Spleen (tissue), 11 donors: ENCODE measurements around the gene C1orf198. TPM values are rescaled to one million over a fixed set of nuclear protein-coding genes. Genes with fewer than 3 reads are reported as not detected.
A peak's percentile ranks its signal among the peaks of the same experiment; 100 is the strongest.

Source experiments
- DNase-seq: peaks from one replicate; pipeline ENCODE4 v3.0.0-alpha.2; 2020
- H3K27ac ChIP-seq, 8 donors: fragments of 200-600 bp; sonication (generic) in 7 of 8; 1 replicate in 4 of 8; 2 replicates in 4 of 8; pipeline versions ENCODE4 v1.5.0 to v1.8.0; 2016 to 2021; ENCODE audit warnings: inconsistent platforms in 4 of 8, mild to moderate bottlenecking in 4 of 8, moderate library complexity in 1 of 8
- H3K27me3 ChIP-seq, 7 donors: fragments of 200-600 bp; sonication (generic) in 6 of 7; replicated peaks in 1 of 7; 1 replicate in 4 of 7; 2 replicates in 3 of 7; pipeline versions ENCODE4 v1.5.0 to v1.8.0; 2016 to 2021; ENCODE audit warnings: inconsistent platforms in 3 of 7, mild to moderate bottlenecking in 1 of 7
- H3K36me3 ChIP-seq, 6 donors: fragments of 200-600 bp; sonication (generic) in 5 of 6; 1 replicate in 4 of 6; 2 replicates in 2 of 6; pipeline versions ENCODE4 v1.5.0 to v1.8.0; 2016 to 2021; ENCODE audit warnings: inconsistent platforms in 2 of 6
- H3K4me1 ChIP-seq, 6 donors: fragments of 200-600 bp; sonication (generic) in 5 of 6; 1 replicate in 3 of 6; 2 replicates in 3 of 6; pipeline versions ENCODE4 v1.5.0 to v1.8.0; 2016 to 2021; ENCODE audit warnings: inconsistent platforms in 3 of 6
- H3K4me3 ChIP-seq, 8 donors: fragments of 200-600 bp; sonication (generic) in 7 of 8; 1 replicate in 4 of 8; 2 replicates in 4 of 8; pipeline versions ENCODE4 v1.5.0 to v1.8.0; 2016 to 2021; ENCODE audit warnings: inconsistent platforms in 4 of 8, mild to moderate bottlenecking in 4 of 8, moderate library complexity in 2 of 8
- H3K9me3 ChIP-seq, 8 donors: fragments of 200-600 bp; sonication (generic) in 7 of 8; 1 replicate in 4 of 8; 2 replicates in 4 of 8; pipeline versions ENCODE4 v1.5.0 to v1.8.0; 2016 to 2021; ENCODE audit warnings: inconsistent platforms in 4 of 8
- CTCF ChIP-seq, 11 experiments: fragments of 200-600 bp in 7 of 11; fragments of 450-650 bp in 4 of 11; sonication (generic) in 4 of 11; IDR thresholded peaks in 8 of 11; conservative IDR thresholded peaks in 3 of 11; 1 replicate in 7 of 11; 2 replicates in 4 of 11; pipeline versions ENCODE4 v1.4.0 to v1.8.0; 2016 to 2021; ENCODE audit warnings: antibody characterized with exemption in 11 of 11, inconsistent platforms in 4 of 11, mild to moderate bottlenecking in 1 of 11
- POLR2A ChIP-seq, 3 donors: fragments of 450-650 bp; IDR thresholded peaks; one replicate each; pipeline ENCODE4 v1.5.1; 2017; ENCODE audit warnings: antibody characterized with exemption in 3 of 3, mild to moderate bottlenecking in 1 of 3
- POLR2AphosphoS5 ChIP-seq, 3 donors: sonication (generic); formaldehyde crosslinking; IDR thresholded peaks; one replicate each; pipeline ENCODE4 v1.5.1; 2017; ENCODE audit warnings: antibody characterized with exemption in 3 of 3
- WGBS, 5 donors: extraction: QIAGEN DNeasy Blood & Tissue Kit in 3 of 5; methylation state at CpG; one replicate each; pipeline versions ENCODE4 v1.1.5 to v1.1.7; 2013 to 2018; 5-methylcytosine and 5-hydroxymethylcytosine counted together
- intact Hi-C: fragments of 100-400 bp; cut with DNase I; formaldehyde crosslinking; loops from one replicate; pipeline ENCODE4 v1.15.0; 2023; ENCODE audit warnings: low total_unique reads
- polyA plus RNA-seq, 3 donors: library from polyadenylated mRNA; stranded (reverse); fragments of 200-250 nt; gene quantifications; one replicate each; pipeline ENCODE4 v1.2.1, GENCODE V29; 2013
- total RNA-seq, 7 donors: library from RNA; depleted of rRNA in 3 of 7; stranded (reverse); fragments of >200 nt in 3 of 7; fragmentation: NEBNext Ultra II Directional in 4 of 7; extraction: Animal tissue kit (Norgen Biotek cat#: 25700) in 4 of 7; gene quantifications; one replicate each; pipeline versions ENCODE4 v1.1.0 to v1.2.1, GENCODE V29; 2016 to 2021
- donor health status: healthy with polysubstance abuse.
- donor health status: DM: no; HTN: no; CAD: no; lungs with moderate emphysema.
- donor health status: DM: no; HTN: no; CAD: no.
- donor health status: Bipolar disorder and iron deficiency.
- donor health status: healthy.
- donor health status: DM: no; HTN: no; CAD: no.
- donor health status: DM: yes; HTN: yes; CAD: no.

C1orf198 gene
- total and polyA plus RNA-seq, 10 donors = 5.0 to 32.7 (median 18.4) TPM

- intact Hi-C loops = no loop called here
- WGBS, 5 donors = 79 to 89% (median 82%) methylated on average over 6 of the region's 6 CpGs
- no peaks in the 10 kb centered on the region for H3K9me3 ChIP-seq
- no peak overlapping the region for H3K27ac ChIP-seq
- DNase-seq = no peak
- H3K27me3 ChIP-seq = no peaks in the 10 kb centered on the region
- H3K36me3 ChIP-seq = peaks cover 0 to 49% (median 16%) of the 10 kb centered on the region in 6 donors
- no peak overlapping the region for H3K4me3 ChIP-seq
- no peak for TF ChIP-seq CTCF (IDR thresholded peaks at IDR 0.05 in 8 of 11, conservative IDR thresholded peaks at IDR 0.05 in 3 of 11)
- no peak for TF ChIP-seq POLR2A (IDR thresholded peaks at IDR 0.05)
- TF ChIP-seq POLR2AphosphoS5 (IDR thresholded peaks at IDR 0.05) = no peak
- no peaks in the 10 kb centered on the region for H3K4me1 ChIP-seq
Observed at GRCh38 chr1:230900984-230901383, 32.7 kb upstream of the C1orf198 start.

DNA sequence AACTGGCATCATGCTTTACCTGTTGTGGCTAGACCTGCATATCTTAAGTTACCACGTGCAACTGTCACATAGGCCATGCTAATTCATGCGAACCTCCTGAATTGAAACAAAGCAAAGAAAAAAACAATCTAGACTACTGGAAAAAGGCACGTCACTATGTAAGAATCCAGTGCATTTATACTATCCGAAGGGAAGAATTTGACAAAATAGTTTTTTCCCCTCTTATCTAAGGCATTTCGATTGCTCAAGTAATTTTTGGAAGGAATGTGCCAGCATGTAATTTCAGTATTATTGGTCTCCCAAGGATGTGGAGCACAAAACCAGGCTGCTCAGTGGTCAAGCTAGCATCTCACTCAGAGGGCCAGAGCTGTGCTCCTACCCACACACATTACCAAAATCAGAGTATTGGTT is 31.5 kb upstream of the C1orf198 start:
- 76 to 84% (median 80%) methylated on average over 5 of the region's 5 CpGs for WGBS, 5 donors
- Histone ChIP-seq H3K4me3 (no peak overlapping the region), H3K4me1 (no peaks in the 10 kb centered on the region), H3K27me3 (peaks cover 0 to under 1% (median 0%) of the 10 kb centered on the region in 7 donors), H3K36me3 (peaks cover 0 to 38% (median 5%) of the 10 kb centered on the region in 6 donors), H3K9me3 (no peaks in the 10 kb centered on the region), H3K27ac (no peak overlapping the region)
- intact Hi-C loops = no loop called here
- no peak for DNase-seq
- TF ChIP-seq POLR2AphosphoS5 (IDR thresholded peaks at IDR 0.05) = peak in 1 of 3 donors; percentile 21
- no peak for TF ChIP-seq POLR2A (IDR thresholded peaks at IDR 0.05)

DNA sequence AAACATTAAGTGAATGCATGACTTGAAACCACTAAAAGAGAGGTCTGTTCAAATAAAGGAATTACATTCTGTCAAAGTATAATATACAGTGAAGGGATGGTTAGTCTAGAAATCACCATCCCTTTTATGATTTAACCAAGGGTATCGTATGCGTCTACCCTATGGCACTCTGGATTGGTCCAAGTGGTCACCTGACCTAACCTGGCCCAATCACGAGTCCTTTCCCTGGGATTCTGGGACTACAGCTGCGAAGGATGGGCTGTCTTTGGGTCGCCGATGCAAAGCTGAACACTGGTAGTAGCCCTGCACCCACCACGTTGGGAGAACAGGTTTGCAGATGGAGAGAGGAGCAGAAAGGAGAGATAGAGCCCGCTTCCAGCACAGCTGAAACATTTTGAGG is 30.4 kb upstream of the C1orf198 start:
- no peak for TF ChIP-seq POLR2AphosphoS5 (IDR thresholded peaks at IDR 0.05)
- H3K36me3 ChIP-seq = peaks cover 0 to 29% (median 2%) of the 10 kb centered on the region in 6 donors
- H3K4me3 ChIP-seq = no peak overlapping the region
- intact Hi-C loops = no loop called here
- no peak overlapping the region for H3K27ac ChIP-seq
- 85 to 93% (median 86%) methylated on average over 8 of the region's 8 CpGs for WGBS, 5 donors
- no peaks in the 10 kb centered on the region for H3K9me3 ChIP-seq
- DNase-seq = no peak
- H3K27me3 ChIP-seq = peaks cover 0 to 3% (median 0%) of the 10 kb centered on the region in 7 donors
- H3K4me1 ChIP-seq = no peaks in the 10 kb centered on the region

DNA sequence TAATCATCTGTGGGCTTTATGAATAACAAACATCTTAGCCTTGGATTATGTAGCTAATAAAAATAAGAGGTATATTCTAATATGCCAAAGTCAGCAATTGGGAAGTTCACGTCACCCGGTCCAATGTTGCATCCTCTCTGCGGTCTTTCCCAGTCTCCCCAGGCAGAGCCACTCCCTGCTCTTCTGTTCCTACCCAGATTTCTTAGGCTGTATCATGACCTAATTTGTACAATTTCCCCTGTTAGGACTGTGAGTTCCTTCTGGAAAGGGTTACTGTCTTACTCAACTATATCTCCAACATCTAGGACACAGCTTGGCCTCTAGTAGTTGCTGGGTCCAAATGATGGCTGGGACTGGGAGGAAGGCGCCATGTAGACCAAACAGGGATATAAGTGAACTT is 29.8 kb upstream of the C1orf198 start:
- Histone ChIP-seq H3K27me3 (peaks cover 0 to 3% (median 0%) of the 10 kb centered on the region in 7 donors), H3K9me3 (no peaks in the 10 kb centered on the region), H3K36me3 (peaks cover 0 to 23% (median 2%) of the 10 kb centered on the region in 6 donors), H3K4me1 (no peaks in the 10 kb centered on the region), H3K27ac (no peak overlapping the region), H3K4me3 (no peak overlapping the region)
- DNase-seq = no peak
- 88 to 96% (median 90%) methylated on average over 4 of the region's 4 CpGs for WGBS, 5 donors
- intact Hi-C loops = no loop called here
- TF ChIP-seq POLR2A (IDR thresholded peaks at IDR 0.05) = no peak
- TF ChIP-seq POLR2AphosphoS5 (IDR thresholded peaks at IDR 0.05) = no peak
- no peak for TF ChIP-seq CTCF (IDR thresholded peaks at IDR 0.05 in 8 of 11, conservative IDR thresholded peaks at IDR 0.05 in 3 of 11)

DNA sequence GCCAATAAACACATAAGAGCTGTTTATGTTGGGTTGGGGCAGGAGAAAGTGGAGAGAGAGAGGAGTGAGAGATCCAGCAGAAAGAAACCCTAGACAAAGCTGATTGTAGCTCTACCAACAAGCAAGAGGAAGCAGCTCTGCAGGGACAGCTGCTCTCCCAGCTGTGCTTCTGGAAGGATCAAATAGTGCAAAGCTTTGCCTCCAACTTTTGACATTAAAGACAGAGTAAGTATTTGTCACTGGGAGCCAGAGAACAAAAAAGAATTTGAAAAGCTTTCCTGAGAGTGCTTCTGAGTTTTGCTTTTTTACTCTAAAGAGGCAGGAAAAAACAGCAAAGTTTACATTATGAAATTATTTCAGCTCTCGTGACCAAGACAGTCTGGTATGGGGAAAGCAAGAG is 28.5 kb upstream of the C1orf198 start:
- Histone ChIP-seq H3K27me3 (peaks cover 0 to 3% (median 0%) of the 10 kb centered on the region in 7 donors), H3K36me3 (peaks cover 0 to 12% (median 0%) of the 10 kb centered on the region in 6 donors), H3K9me3 (no peaks in the 10 kb centered on the region), H3K27ac (no peak overlapping the region), H3K4me3 (no peak overlapping the region), H3K4me1 (peaks cover 0 to 3% (median 0%) of the 10 kb centered on the region in 6 donors)
- TF ChIP-seq CTCF (IDR thresholded peaks at IDR 0.05 in 8 of 11, conservative IDR thresholded peaks at IDR 0.05 in 3 of 11) (no peak), POLR2A (IDR thresholded peaks at IDR 0.05) (no peak), POLR2AphosphoS5 (IDR thresholded peaks at IDR 0.05) (no peak)
- no peak for DNase-seq
- WGBS, 5 donors = 68 to 97% (median 69%) methylated on average over 1 of the region's 1 CpG
- intact Hi-C loops = no loop called here
